ENCODE results near the gene PAWR.
"Not testable (repeated sequence)": the region's sequence is repeated elsewhere in the genome, so short reads cannot be mapped to it uniquely, and the experiment has no call there.

Gene PAWR

GRCh38 chr12:79664518-79664917 lies 26.2 kb downstream of the PAWR start:
- Histone ChIP-seq H3K27me3 (replicated peaks; ENCODE audit: control insufficient read depth, insufficient read depth, low read length) (no peaks in the 10 kb centered on the region), H3K36me3 (ENCODE audit: control insufficient read depth, insufficient read depth, low read length, severe bottlenecking) (no peaks in the 10 kb centered on the region)
- DNase-seq (ENCODE audit: low read depth) = no peak

DNA sequence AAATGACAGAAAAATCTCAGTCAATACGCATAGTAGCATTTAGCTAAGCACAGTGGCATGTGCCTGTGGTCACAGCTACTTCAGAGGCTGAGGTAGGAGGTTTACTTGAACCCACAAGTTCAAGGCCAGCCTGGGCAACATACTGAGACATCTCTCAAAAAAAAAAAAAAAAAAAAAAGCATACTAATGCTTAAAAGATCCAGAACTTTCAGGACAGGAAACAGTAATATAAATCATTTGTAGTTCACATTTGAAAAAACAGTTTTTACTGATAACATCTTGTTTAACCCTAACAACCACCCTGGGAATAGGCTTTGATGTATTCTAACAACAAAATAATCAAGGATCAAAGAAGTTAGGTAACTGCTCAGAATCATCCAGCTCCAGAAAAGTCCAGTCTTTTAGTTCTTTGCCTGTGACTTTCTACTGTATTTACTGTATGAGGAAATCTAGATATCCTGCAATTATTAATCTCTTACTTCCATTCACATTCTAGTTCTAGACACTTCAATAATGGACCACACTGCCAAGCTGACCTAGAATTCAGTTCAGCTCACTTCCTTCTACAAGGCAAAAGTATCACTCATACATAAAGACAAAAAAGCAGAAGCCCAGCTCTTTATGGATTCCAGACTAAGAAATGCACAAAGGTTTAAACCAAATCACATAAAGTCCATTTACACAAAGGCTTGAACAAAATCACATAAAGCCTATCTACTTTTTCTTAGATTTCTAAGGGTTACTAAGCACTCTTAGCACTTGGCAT lies 28.5 kb downstream of the PAWR start:
- H3K36me3 ChIP-seq (ENCODE audit: control insufficient read depth, insufficient read depth, low read length, severe bottlenecking) = no peaks in the 10 kb centered on the region
- H3K4me3 ChIP-seq (ENCODE audit: low read length) = no peak overlapping the region
- H3K4me1 ChIP-seq (ENCODE audit: control insufficient read depth, insufficient read depth, low read length) = peaks cover 4% of the 10 kb centered on the region
- no peak overlapping the region for H3K9ac ChIP-seq (ENCODE audit: low read length)
- H3K9me3 ChIP-seq (ENCODE audit: control insufficient read depth, low read length) = no peaks in the 10 kb centered on the region
- no peak for DNase-seq (ENCODE audit: low read depth)
- no peaks in the 10 kb centered on the region for H3K27me3 ChIP-seq (replicated peaks; ENCODE audit: control insufficient read depth, insufficient read depth, low read length)

More at GRCh38 chr12:79664518-79664917, 26.2 kb downstream of the PAWR start:
- Histone ChIP-seq H3K9ac (ENCODE audit: low read length) (no peak overlapping the region), H3K4me3 (ENCODE audit: low read length) (no peak overlapping the region), H3K4me1 (ENCODE audit: control insufficient read depth, insufficient read depth, low read length) (no peaks in the 10 kb centered on the region), H3K9me3 (ENCODE audit: control insufficient read depth, low read length) (no peaks in the 10 kb centered on the region)

DNA sequence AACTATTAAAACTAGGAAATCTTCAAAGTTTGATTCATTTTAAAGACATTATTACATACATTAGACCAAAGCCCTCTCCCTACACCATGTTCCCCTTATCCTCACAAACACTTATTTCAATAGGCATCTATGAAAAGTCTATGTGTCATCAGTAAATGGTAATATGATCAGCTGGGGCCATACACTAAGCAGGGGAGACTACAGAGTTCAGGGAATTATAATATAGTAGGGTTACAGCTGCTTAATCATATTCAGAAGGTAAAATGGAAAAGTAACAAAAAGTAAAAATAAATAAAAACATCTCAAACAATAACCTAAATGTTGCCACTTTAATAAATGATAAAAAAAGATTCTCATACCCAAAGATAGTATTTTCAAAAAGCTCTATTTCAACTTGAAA lies 29.1 kb downstream of the PAWR start:
- no peaks in the 10 kb centered on the region for H3K36me3 ChIP-seq (ENCODE audit: control insufficient read depth, insufficient read depth, low read length, severe bottlenecking)
- DNase-seq (ENCODE audit: low read depth) = no peak
- no peak overlapping the region for H3K9ac ChIP-seq (ENCODE audit: low read length)
- H3K4me3 ChIP-seq (ENCODE audit: low read length) = no peak overlapping the region
- peaks cover 4% of the 10 kb centered on the region for H3K4me1 ChIP-seq (ENCODE audit: control insufficient read depth, insufficient read depth, low read length)
- no peaks in the 10 kb centered on the region for H3K9me3 ChIP-seq (ENCODE audit: control insufficient read depth, low read length)
- H3K27me3 ChIP-seq (replicated peaks; ENCODE audit: control insufficient read depth, insufficient read depth, low read length) = no peaks in the 10 kb centered on the region

DNA sequence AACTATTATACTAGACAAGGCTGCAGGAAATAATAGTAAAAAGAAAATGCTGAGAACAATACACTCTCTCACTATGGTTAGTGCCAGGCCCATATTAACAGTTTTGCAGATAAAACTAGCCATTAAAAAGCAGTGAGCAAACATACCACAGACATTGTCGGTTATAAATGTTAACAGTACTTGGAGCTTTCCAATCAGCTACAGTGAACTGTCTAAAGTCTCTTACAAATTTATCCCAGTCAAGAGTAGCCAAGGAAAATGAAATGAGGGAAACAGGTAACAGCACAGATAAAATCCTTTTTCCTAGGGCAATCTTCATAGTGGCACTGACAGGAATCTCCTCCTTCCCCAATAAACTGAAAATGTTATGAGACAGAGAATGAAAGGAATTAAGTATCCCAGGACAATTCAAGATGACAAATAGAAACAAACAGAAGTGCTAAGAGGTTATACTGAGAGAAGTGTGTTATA lies 30.8 kb downstream of the PAWR start:
- Histone ChIP-seq H3K27me3 (replicated peaks; ENCODE audit: control insufficient read depth, insufficient read depth, low read length) (no peaks in the 10 kb centered on the region), H3K36me3 (ENCODE audit: control insufficient read depth, insufficient read depth, low read length, severe bottlenecking) (no peaks in the 10 kb centered on the region), H3K9me3 (ENCODE audit: control insufficient read depth, low read length) (no peaks in the 10 kb centered on the region), H3K4me3 (ENCODE audit: low read length) (no peak overlapping the region), H3K4me1 (ENCODE audit: control insufficient read depth, insufficient read depth, low read length) (peaks cover 4% of the 10 kb centered on the region), H3K9ac (ENCODE audit: low read length) (no peak overlapping the region)
- DNase-seq (ENCODE audit: low read depth) = no peak

- Histone ChIP-seq H3K9ac (ENCODE audit: low read length) (no peak overlapping the region), H3K9me3 (ENCODE audit: control insufficient read depth, low read length) (no peaks in the 10 kb centered on the region), H3K36me3 (ENCODE audit: control insufficient read depth, insufficient read depth, low read length, severe bottlenecking) (no peaks in the 10 kb centered on the region), H3K4me3 (ENCODE audit: low read length) (no peak overlapping the region), H3K4me1 (ENCODE audit: control insufficient read depth, insufficient read depth, low read length) (peaks cover 4% of the 10 kb centered on the region), H3K27me3 (replicated peaks; ENCODE audit: control insufficient read depth, insufficient read depth, low read length) (no peaks in the 10 kb centered on the region)
- DNase-seq (ENCODE audit: low read depth) = peak; percentile 41
Observed at GRCh38 chr12:79658221-79658620, 32.5 kb downstream of the PAWR start.

GRCh38 chr12:79657136-79657535 lies 33.6 kb downstream of the PAWR start:
- Histone ChIP-seq H3K9me3 (ENCODE audit: control insufficient read depth, low read length) (no peaks in the 10 kb centered on the region), H3K9ac (ENCODE audit: low read length) (no peak overlapping the region), H3K27me3 (replicated peaks; ENCODE audit: control insufficient read depth, insufficient read depth, low read length) (no peaks in the 10 kb centered on the region), H3K36me3 (ENCODE audit: control insufficient read depth, insufficient read depth, low read length, severe bottlenecking) (no peaks in the 10 kb centered on the region), H3K4me3 (ENCODE audit: low read length) (no peak overlapping the region), H3K4me1 (ENCODE audit: control insufficient read depth, insufficient read depth, low read length) (peaks cover 4% of the 10 kb centered on the region)
- no peak for DNase-seq (ENCODE audit: low read depth)

GRCh38 chr12:79655036-79655435 lies 35.7 kb downstream of the PAWR start:
- Histone ChIP-seq H3K9ac (ENCODE audit: low read length) (no peak overlapping the region), H3K9me3 (ENCODE audit: control insufficient read depth, low read length) (no peaks in the 10 kb centered on the region), H3K27me3 (replicated peaks; ENCODE audit: control insufficient read depth, insufficient read depth, low read length) (no peaks in the 10 kb centered on the region), H3K4me3 (ENCODE audit: low read length) (no peak overlapping the region), H3K36me3 (ENCODE audit: control insufficient read depth, insufficient read depth, low read length, severe bottlenecking) (no peaks in the 10 kb centered on the region), H3K4me1 (ENCODE audit: control insufficient read depth, insufficient read depth, low read length) (peaks cover 4% of the 10 kb centered on the region)
- no peak for DNase-seq (ENCODE audit: low read depth)

DNA sequence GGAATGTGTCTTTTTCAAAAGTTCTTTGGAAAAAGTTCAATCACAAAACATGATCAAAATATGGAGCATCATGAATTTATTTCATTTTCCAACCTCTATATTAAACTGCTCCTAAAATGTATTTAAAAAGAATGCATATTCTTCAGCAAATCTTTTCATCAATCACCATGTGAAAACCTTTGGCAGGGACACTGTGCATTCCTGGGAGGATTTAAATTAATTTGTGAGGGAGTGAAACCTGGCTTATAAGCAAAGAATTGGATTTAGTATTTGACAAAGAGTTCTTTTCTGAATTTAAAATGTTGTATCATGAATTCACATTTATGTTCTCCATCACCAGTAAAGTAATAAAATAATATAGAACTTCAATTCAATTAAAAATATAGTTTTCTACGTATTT lies 38.2 kb downstream of the PAWR start:
- DNase-seq (ENCODE audit: low read depth) = no peak
- no peaks in the 10 kb centered on the region for H3K36me3 ChIP-seq (ENCODE audit: control insufficient read depth, insufficient read depth, low read length, severe bottlenecking)
- H3K9me3 ChIP-seq (ENCODE audit: control insufficient read depth, low read length) = no peaks in the 10 kb centered on the region
- H3K27me3 ChIP-seq (replicated peaks; ENCODE audit: control insufficient read depth, insufficient read depth, low read length) = no peaks in the 10 kb centered on the region
- H3K4me1 ChIP-seq (ENCODE audit: control insufficient read depth, insufficient read depth, low read length) = no peaks in the 10 kb centered on the region
- no peak overlapping the region for H3K9ac ChIP-seq (ENCODE audit: low read length)
- no peak overlapping the region for H3K4me3 ChIP-seq (ENCODE audit: low read length)

DNA sequence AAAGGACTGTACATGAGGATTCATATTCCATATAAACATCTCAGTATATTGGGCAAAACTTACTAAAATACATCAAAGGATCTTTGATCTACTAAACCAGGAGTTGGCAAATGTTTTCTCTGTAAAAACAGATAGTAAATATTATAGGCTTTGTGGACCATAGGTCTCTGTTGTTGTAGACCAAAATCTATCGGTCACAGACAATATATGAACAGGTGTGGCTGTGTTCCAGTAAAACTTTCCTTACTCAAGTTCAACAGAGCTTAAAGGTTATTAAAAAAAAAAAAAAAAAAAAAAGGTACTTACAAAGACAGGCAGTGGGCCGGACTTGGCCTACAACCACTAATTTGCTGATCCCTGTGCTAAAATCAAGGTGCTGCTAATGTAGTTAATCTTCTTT lies 40.3 kb downstream of the PAWR start:
- Histone ChIP-seq H3K4me1 (ENCODE audit: control insufficient read depth, insufficient read depth, low read length) (no peaks in the 10 kb centered on the region), H3K9ac (ENCODE audit: low read length) (no peak overlapping the region), H3K27me3 (replicated peaks; ENCODE audit: control insufficient read depth, insufficient read depth, low read length) (no peaks in the 10 kb centered on the region), H3K9me3 (ENCODE audit: control insufficient read depth, low read length) (no peaks in the 10 kb centered on the region), H3K36me3 (ENCODE audit: control insufficient read depth, insufficient read depth, low read length, severe bottlenecking) (no peaks in the 10 kb centered on the region), H3K4me3 (ENCODE audit: low read length) (no peak overlapping the region)
- DNase-seq (ENCODE audit: low read depth) = no peak

DNA sequence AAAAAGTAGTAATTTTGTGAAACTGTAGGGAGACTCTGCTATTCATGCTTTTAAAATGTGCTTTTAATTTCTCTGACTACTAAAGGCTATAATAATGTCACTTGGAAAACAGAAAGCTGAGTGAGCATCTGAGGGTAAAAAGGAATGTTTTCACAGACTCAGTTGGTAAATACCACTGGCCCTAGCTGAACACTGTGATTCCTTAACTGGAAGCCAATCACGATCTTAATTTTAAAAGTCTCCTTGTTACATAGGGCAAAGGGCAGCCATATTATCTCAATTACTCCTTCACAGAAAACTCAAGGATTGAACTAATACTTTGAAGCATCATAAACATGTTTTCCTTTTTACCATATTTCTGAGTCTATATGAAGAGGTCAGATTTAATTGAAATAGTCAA lies 41.9 kb downstream of the PAWR start:
- H3K9me3 ChIP-seq (ENCODE audit: control insufficient read depth, low read length) = no peaks in the 10 kb centered on the region
- no peaks in the 10 kb centered on the region for H3K27me3 ChIP-seq (replicated peaks; ENCODE audit: control insufficient read depth, insufficient read depth, low read length)
- H3K36me3 ChIP-seq (ENCODE audit: control insufficient read depth, insufficient read depth, low read length, severe bottlenecking) = no peaks in the 10 kb centered on the region
- no peaks in the 10 kb centered on the region for H3K4me1 ChIP-seq (ENCODE audit: control insufficient read depth, insufficient read depth, low read length)
- no peak overlapping the region for H3K9ac ChIP-seq (ENCODE audit: low read length)
- H3K4me3 ChIP-seq (ENCODE audit: low read length) = no peak overlapping the region
- DNase-seq (ENCODE audit: low read depth) = peak; percentile 50

DNA sequence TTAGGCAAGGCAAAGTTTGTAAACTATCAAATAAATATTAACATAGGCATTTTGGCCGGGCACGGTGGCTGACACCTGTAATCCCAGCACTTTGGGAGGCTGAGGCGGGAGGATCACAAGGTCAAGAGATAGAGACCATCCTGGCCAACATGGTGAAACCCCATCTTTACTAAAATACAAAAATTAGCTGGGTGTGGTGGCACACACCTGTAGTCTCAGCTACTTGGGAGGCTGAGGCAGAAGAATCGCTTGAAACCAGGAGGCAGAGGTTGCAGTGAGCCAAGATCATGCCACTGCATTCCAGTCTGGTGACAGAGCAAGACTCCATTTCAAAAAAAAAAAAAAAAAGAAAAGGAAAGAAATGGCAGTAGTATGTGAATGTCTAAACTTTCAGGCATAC lies 43.9 kb downstream of the PAWR start:
- not testable (repeated sequence) for H3K9me3 ChIP-seq (ENCODE audit: control insufficient read depth, low read length); H3K36me3 ChIP-seq (ENCODE audit: control insufficient read depth, insufficient read depth, low read length, severe bottlenecking); H3K4me3 ChIP-seq (ENCODE audit: low read length); H3K4me1 ChIP-seq (ENCODE audit: control insufficient read depth, insufficient read depth, low read length); H3K27me3 ChIP-seq (replicated peaks; ENCODE audit: control insufficient read depth, insufficient read depth, low read length); DNase-seq (ENCODE audit: low read depth); H3K9ac ChIP-seq (ENCODE audit: low read length)

GRCh38 chr12:79645235-79645630 lies 45.5 kb downstream of the PAWR start:
- DNase-seq (ENCODE audit: low read depth) = no peak
- Histone ChIP-seq H3K9ac (ENCODE audit: low read length) (no peak overlapping the region), H3K27me3 (replicated peaks; ENCODE audit: control insufficient read depth, insufficient read depth, low read length) (no peaks in the 10 kb centered on the region), H3K4me3 (ENCODE audit: low read length) (no peak overlapping the region), H3K9me3 (ENCODE audit: control insufficient read depth, low read length) (no peaks in the 10 kb centered on the region), H3K4me1 (ENCODE audit: control insufficient read depth, insufficient read depth, low read length) (no peaks in the 10 kb centered on the region), H3K36me3 (ENCODE audit: control insufficient read depth, insufficient read depth, low read length, severe bottlenecking) (no peaks in the 10 kb centered on the region)
